MCF 10A (cell line): ENCODE data around the gene AP4M1. TPM values are rescaled to one million over a fixed set of nuclear protein-coding genes. Genes with fewer than 3 reads are reported as not detected.

Source experiments
- BruUV-seq: library from RNA; stranded (reverse); fragments of 400-500 nt; replicated peaks from 2 replicates; lab custom pipeline; 2021; lab: Mats Ljungman, UMichigan
- CTCF ChIA-PET: fragments of 300-600 bp; sonication (Branson Sonifier 250); formaldehyde crosslinking; extraction: SDS; loops from one replicate; lab custom pipeline; 2021; ENCODE audit warnings: antibody characterized with exemption, inconsistent platforms; lab: Yijun Ruan, JAX
- POLR2A ChIA-PET: fragments of 300-600, 350-650 bp; sonication (Branson Sonifier 250); formaldehyde crosslinking; extraction: SDS; loops from one replicate; lab custom pipeline; 2020; ENCODE audit warnings: antibody characterized with exemption, inconsistent platforms; lab: Yijun Ruan, JAX
- DNase-seq: peaks from one replicate; pipeline ENCODE4 v3.0.0-alpha.2; 2018; ENCODE audit not compliant: unreplicated experiment
- H3K27ac Mint-ChIP-seq: one replicate; pipeline ENCODE4 v1.8.0; 2022; ENCODE audit warnings: mild to moderate bottlenecking, low read depth, mixed read lengths; ENCODE audit not compliant: unreplicated experiment
- H3K27me3 Mint-ChIP-seq: one replicate; pipeline ENCODE4 v1.8.0; 2022; ENCODE audit warnings: mixed read lengths; ENCODE audit not compliant: insufficient read depth, unreplicated experiment
- H3K36me3 Mint-ChIP-seq: one replicate; pipeline ENCODE4 v1.8.0; 2022; ENCODE audit warnings: mild to moderate bottlenecking, moderate library complexity, mixed read lengths; ENCODE audit not compliant: insufficient read depth, unreplicated experiment
- H3K4me1 Mint-ChIP-seq: one replicate; pipeline ENCODE4 v1.8.0; 2022; ENCODE audit warnings: mixed read lengths; ENCODE audit not compliant: insufficient read depth, unreplicated experiment
- H3K4me3 Mint-ChIP-seq: one replicate; pipeline ENCODE4 v1.8.0; 2022; ENCODE audit warnings: mild to moderate bottlenecking, moderate library complexity, mixed read lengths; ENCODE audit not compliant: unreplicated experiment
- H3K9me3 Mint-ChIP-seq: one replicate; pipeline ENCODE4 v1.8.0; 2022; ENCODE audit warnings: mixed read lengths; ENCODE audit not compliant: unreplicated experiment
- CTCF ChIP-seq: fragments of 200-600 bp; IDR thresholded peaks from one replicate; pipeline ENCODE4 v1.8.0; 2022; ENCODE audit warnings: antibody characterized with exemption, mild to moderate bottlenecking; ENCODE audit not compliant: unreplicated experiment
- intact Hi-C: fragments of 100-400 bp; cut with micrococcal nuclease; formaldehyde crosslinking; loops from 2 replicates; pipeline ENCODE4 v1.14.1; 2022
- total RNA-seq: library from RNA; stranded (reverse); gene quantifications from 2 replicates; pipeline ENCODE4 v1.2.3, GENCODE V29; 2022

AP4M1 gene
- total RNA-seq, 1 experiment from 2014 or later, result 13.5 TPM

- Mint-ChIP-seq H3K4me1 (peaks cover 11% of the 10 kb centered on the region), H3K9me3 (no peaks in the 10 kb centered on the region), H3K27ac (no peak overlapping the region), H3K27me3 (no peaks in the 10 kb centered on the region), H3K36me3 (peaks cover 19% of the 10 kb centered on the region), H3K4me3 (no peak overlapping the region)
- TF ChIP-seq CTCF, result no peak
- no TSS peak for BruUV-seq
- ChIA-PET POLR2A (interaction anchor here (1.6 to 4.3 kb wide), 2 partner anchors 12 to 46 kb away, joined by 10 to 58 read pairs; partner anchors contain the start of genes AP4M1, MCM7 and TRAPPC14), CTCF (interaction anchor here (0.7 to 1.4 kb wide), 3 partner anchors 14 to 234 kb away, joined by 3 to 15 read pairs (median 4); no protein-coding TSS in a partner anchor)
- DNase-seq, result no peak
- intact Hi-C loops, result no loop called here
Observed at GRCh38 chr7:100147278-100147677, 45.8 kb downstream of the AP4M1 start.

- peak overlapping the region; percentile 82 for H3K27ac Mint-ChIP-seq
- no peak for DNase-seq
- TF ChIP-seq CTCF, result no peak
- no peaks in the 10 kb centered on the region for H3K9me3 Mint-ChIP-seq
- CTCF ChIA-PET, result interaction anchor here (0.6 to 1.3 kb wide), 2 partner anchors 17 to 67 kb away, joined by 3 read pairs; no protein-coding TSS in a partner anchor
- POLR2A ChIA-PET, result interaction anchor here (0.8 to 4.3 kb wide), 16 partner anchors 11 to 281 kb away, joined by 3 to 58 read pairs (median 5); partner anchors contain the start of genes AP4M1, COPS6, GAL3ST4 and GPC2
- BruUV-seq, result no TSS peak
- H3K36me3 Mint-ChIP-seq, result peaks cover 27% of the 10 kb centered on the region
- peak overlapping the region; percentile 92 for H3K4me3 Mint-ChIP-seq
- intact Hi-C loops, result no loop called here
- peaks cover 14% of the 10 kb centered on the region for H3K4me1 Mint-ChIP-seq
- H3K27me3 Mint-ChIP-seq, result no peaks in the 10 kb centered on the region
Observed at GRCh38 chr7:100148225-100148558, 46.7 kb downstream of the AP4M1 start.

- H3K4me3 Mint-ChIP-seq, result peak within 1 kb of the TSS; percentile 92
- H3K9me3 Mint-ChIP-seq, result no peaks in the 10 kb centered on the region
- ChIA-PET POLR2A (interaction anchor here (0.6 to 4.3 kb wide), 22 partner anchors 8 to 280 kb away, joined by 3 to 58 read pairs (median 4); partner anchors contain the start of genes AP4M1, COPS6, GAL3ST4 and GPC2), CTCF (interaction anchor here (0.6 to 1.3 kb wide), 2 partner anchors 18 to 67 kb away, joined by 3 read pairs; no protein-coding TSS in a partner anchor)
- no peaks in the 10 kb centered on the region for H3K27me3 Mint-ChIP-seq
- H3K36me3 Mint-ChIP-seq, result peaks cover 27% of the 10 kb centered on the region
- TF ChIP-seq CTCF, result no peak
- peak within 1 kb of the TSS; percentile 82 for H3K27ac Mint-ChIP-seq
- DNase-seq, result peak; percentile 99
- intact Hi-C loops, result no loop called here
- H3K4me1 Mint-ChIP-seq, result peaks cover 14% of the 10 kb centered on the region
- no TSS peak for BruUV-seq
Observed at GRCh38 chr7:100148559-100149328, 47.3 kb downstream of the AP4M1 start, which contains the start of gene LAMTOR4. TSS of gene LAMTOR4 (plus strand) at chr7:100148918. CDS start at chr7:100148973, 55 bp downstream.

GRCh38 chr7:100152404-100152803 lies 51.0 kb downstream of the AP4M1 start:
- CTCF ChIA-PET, result interaction anchor here (0.7 kb wide), 1 partner anchor 17 kb away, joined by 3 read pairs; no protein-coding TSS in a partner anchor
- no peak overlapping the region for H3K27ac Mint-ChIP-seq

More at GRCh38 chr7:100152404-100152803, 51.0 kb downstream of the AP4M1 start:
- peaks cover 44% of the 10 kb centered on the region for H3K36me3 Mint-ChIP-seq
- no peak overlapping the region for H3K4me3 Mint-ChIP-seq
- no peaks in the 10 kb centered on the region for H3K9me3 Mint-ChIP-seq
- no peak for TF ChIP-seq CTCF
- peaks cover 22% of the 10 kb centered on the region for H3K4me1 Mint-ChIP-seq
- intact Hi-C loops, result no loop called here
- no peaks in the 10 kb centered on the region for H3K27me3 Mint-ChIP-seq
- POLR2A ChIA-PET, result interaction anchor here (0.6 kb wide), 1 partner anchor 50 kb away, joined by 3 read pairs; no protein-coding TSS in a partner anchor
- no TSS peak for BruUV-seq
- DNase-seq, result no peak
